H9 (cell line): Measurements from ENCODE around the gene FKBP11. TPM values are rescaled to one million over a fixed set of nuclear protein-coding genes. Genes with fewer than 3 reads are reported as not detected.
A peak's percentile ranks its signal among the peaks of the same experiment; 100 is the strongest.

ENCODE experiments used
- DNase-seq: peaks from one replicate; pipeline ENCODE4 v3.0.0-alpha.2; 2017
- H2AFZ ChIP-seq: one replicate; pipeline ENCODE4 v1.6.1; 2013; ENCODE audit warnings: mild to moderate bottlenecking, low read length, control low read depth, moderate library complexity
- H2AK5ac ChIP-seq: 2 replicates; pipeline ENCODE4 v1.6.1; 2013; ENCODE audit warnings: low read length, control low read depth, mixed read lengths; ENCODE audit not compliant: insufficient read length
- H2BK120ac ChIP-seq: one replicate; pipeline ENCODE4 v1.6.1; 2013; ENCODE audit warnings: low read depth, mild to moderate bottlenecking, low read length, control low read depth, inconsistent platforms; ENCODE audit not compliant: poor library complexity, severe bottlenecking
- H2BK12ac ChIP-seq: 2 replicates; pipeline ENCODE4 v1.6.1; 2013; ENCODE audit warnings: low read length, control low read depth, mixed read lengths, low read depth; ENCODE audit not compliant: insufficient read length
- H2BK15ac ChIP-seq: 2 replicates; pipeline ENCODE4 v1.6.1; 2013; ENCODE audit warnings: low read depth, low read length, control low read depth
- H2BK20ac ChIP-seq: one replicate; pipeline ENCODE4 v1.6.1; 2013; ENCODE audit warnings: low read depth, mild to moderate bottlenecking, low read length, control low read depth, inconsistent platforms; ENCODE audit not compliant: poor library complexity, severe bottlenecking
- H2BK5ac ChIP-seq: 2 replicates; pipeline ENCODE4 v1.6.1; 2013; ENCODE audit warnings: low read length, control low read depth, mixed read lengths; ENCODE audit not compliant: insufficient read length
- H3K14ac ChIP-seq: 2 replicates; pipeline ENCODE4 v1.6.1; 2013; ENCODE audit warnings: low read length, control low read depth; ENCODE audit not compliant: insufficient read depth
- H3K18ac ChIP-seq: 2 replicates; pipeline ENCODE4 v1.6.1; 2013; ENCODE audit warnings: low read depth, mild to moderate bottlenecking, mixed read lengths, low read length, control low read depth; ENCODE audit not compliant: insufficient read length
- H3K23ac ChIP-seq: 2 replicates; pipeline ENCODE4 v1.6.1; 2013; ENCODE audit warnings: low read length, control low read depth, mixed read lengths, low read depth; ENCODE audit not compliant: insufficient read length
- H3K23me2 ChIP-seq: 2 replicates; pipeline ENCODE4 v1.6.1; 2013; ENCODE audit warnings: low read depth, mild to moderate bottlenecking, mixed read lengths, low read length, control low read depth; ENCODE audit not compliant: insufficient read length, poor library complexity, severe bottlenecking
- H3K27ac ChIP-seq: 2 replicates; pipeline ENCODE4 v1.5.1; 2013; ENCODE audit warnings: low read length, control low read depth, mixed read lengths, low read depth; ENCODE audit not compliant: insufficient read length
- H3K27me3 ChIP-seq: 2 replicates; pipeline ENCODE4 v1.6.1; 2013; ENCODE audit warnings: low read length, control low read depth, inconsistent platforms; ENCODE audit not compliant: insufficient read depth
- H3K4ac ChIP-seq: 2 replicates; pipeline ENCODE4 v1.6.1; 2013; ENCODE audit warnings: low read depth, mild to moderate bottlenecking, control low read depth, inconsistent platforms, low read length, moderate library complexity
- H3K4me1 ChIP-seq: 2 replicates; pipeline ENCODE4 v1.6.1; 2013; ENCODE audit warnings: low read length, control low read depth, inconsistent platforms; ENCODE audit not compliant: insufficient read depth
- H3K4me2 ChIP-seq: 2 replicates; pipeline ENCODE4 v1.6.1; 2013; ENCODE audit warnings: low read length, control low read depth, mixed read lengths; ENCODE audit not compliant: insufficient read length, insufficient read depth
- H3K56ac ChIP-seq: 2 replicates; pipeline ENCODE4 v1.6.1; 2013; ENCODE audit warnings: low read depth, mild to moderate bottlenecking, mixed read lengths, low read length, control low read depth; ENCODE audit not compliant: insufficient read length
- H3K79me1 ChIP-seq: 2 replicates; pipeline ENCODE4 v1.6.1; 2013; ENCODE audit warnings: low read depth, mild to moderate bottlenecking, moderate library complexity, low read length, control low read depth, inconsistent platforms; ENCODE audit not compliant: insufficient read depth, poor library complexity, severe bottlenecking
- H3K79me2 ChIP-seq: 2 replicates; pipeline ENCODE4 v1.6.1; 2013; ENCODE audit warnings: low read length, control low read depth, inconsistent platforms; ENCODE audit not compliant: insufficient read depth
- H3K9ac ChIP-seq: 2 replicates; pipeline ENCODE4 v1.6.1; 2013; ENCODE audit warnings: low read length, control low read depth, mixed read lengths; ENCODE audit not compliant: insufficient read length; ENCODE audit errors: extremely low read depth
- H3K9me3 ChIP-seq: one replicate; pipeline ENCODE4 v1.6.1; 2013; ENCODE audit warnings: low read depth, low read length, inconsistent platforms; ENCODE audit not compliant: control insufficient read depth
- H3T11ph ChIP-seq: one replicate; pipeline ENCODE4 v1.6.1; 2013; ENCODE audit warnings: mild to moderate bottlenecking, low read length, control low read depth, inconsistent platforms
- H4K20me1 ChIP-seq: one replicate; pipeline ENCODE4 v1.6.1; 2013; ENCODE audit not compliant: control insufficient read depth, insufficient read length, insufficient read depth
- H4K5ac ChIP-seq: 2 replicates; pipeline ENCODE4 v1.6.1; 2013; ENCODE audit warnings: low read depth, mild to moderate bottlenecking, mixed read lengths, low read length, control low read depth; ENCODE audit not compliant: insufficient read length
- H4K8ac ChIP-seq: replicated peaks from 2 replicates; pipeline ENCODE4 v1.6.1; 2013; ENCODE audit warnings: low read length, control low read depth, mixed read lengths, low read depth; ENCODE audit not compliant: insufficient read length
- H4K91ac ChIP-seq: 2 replicates; pipeline ENCODE4 v1.6.1; 2013; ENCODE audit warnings: low read depth, mild to moderate bottlenecking, moderate library complexity, mixed read lengths, low read length, control low read depth; ENCODE audit not compliant: insufficient read length
- H3K27ac Mint-ChIP-seq, 3 experiments: 2 replicates in 2 of 3; 3 replicates in 1 of 3; pipeline ENCODE4 v1.8.0; 2020 to 2021; ENCODE audit warnings: mixed read lengths in 3 of 3, mild to moderate bottlenecking in 1 of 3, moderate library complexity in 1 of 3
- H3K27me3 Mint-ChIP-seq: 2 replicates; pipeline ENCODE4 v1.8.0; 2021; ENCODE audit warnings: low read depth, mild to moderate bottlenecking, moderate library complexity, mixed read lengths
- H3K36me3 Mint-ChIP-seq, 3 experiments: 2 replicates in 2 of 3; 3 replicates in 1 of 3; pipeline ENCODE4 v1.8.0; 2020 to 2021; ENCODE audit warnings: low read depth in 3 of 3, mixed read lengths in 3 of 3; ENCODE audit not compliant: insufficient read depth in 1 of 3
- H3K4me1 Mint-ChIP-seq, 2 experiments: 2 replicates each; pipeline ENCODE4 v1.8.0; 2020; ENCODE audit warnings: mixed read lengths in 2 of 2
- H3K4me3 Mint-ChIP-seq, 2 experiments: 2 replicates in 1 of 2; 3 replicates in 1 of 2; pipeline ENCODE4 v1.8.0; 2020 to 2021; ENCODE audit warnings: mild to moderate bottlenecking in 2 of 2, mixed read lengths in 2 of 2, moderate library complexity in 1 of 2
- H3K9me3 Mint-ChIP-seq, 2 experiments: 2 replicates in 1 of 2; 3 replicates in 1 of 2; pipeline ENCODE4 v1.8.0; 2020; ENCODE audit warnings: mild to moderate bottlenecking in 2 of 2, mixed read lengths in 2 of 2, moderate library complexity in 1 of 2
- CTCF ChIP-seq: fragments of 200-600 bp; sonication (generic); conservative IDR thresholded peaks from 3 replicates; pipeline ENCODE4 v1.8.0; 2021; ENCODE audit warnings: antibody characterized with exemption, mild to moderate bottlenecking
- WGBS: extraction: QIAGEN DNeasy Blood & Tissue Kit; methylation state at CpG from one replicate; pipeline ENCODE4 v1.1.7; 2013; ENCODE audit warnings: missing lambda C conversion rate, low lambda C conversion rate, mixed read lengths; ENCODE audit not compliant: insufficient read length; ENCODE audit errors: extremely low coverage; 5-methylcytosine and 5-hydroxymethylcytosine counted together
- total RNA-seq: library from RNA; stranded (reverse); gene quantifications from 2 replicates; pipeline ENCODE4 v1.2.1, GENCODE V29; 2021

FKBP11 gene
- total RNA-seq, 1 experiment from 2014 or later = 40.8 TPM

DNA sequence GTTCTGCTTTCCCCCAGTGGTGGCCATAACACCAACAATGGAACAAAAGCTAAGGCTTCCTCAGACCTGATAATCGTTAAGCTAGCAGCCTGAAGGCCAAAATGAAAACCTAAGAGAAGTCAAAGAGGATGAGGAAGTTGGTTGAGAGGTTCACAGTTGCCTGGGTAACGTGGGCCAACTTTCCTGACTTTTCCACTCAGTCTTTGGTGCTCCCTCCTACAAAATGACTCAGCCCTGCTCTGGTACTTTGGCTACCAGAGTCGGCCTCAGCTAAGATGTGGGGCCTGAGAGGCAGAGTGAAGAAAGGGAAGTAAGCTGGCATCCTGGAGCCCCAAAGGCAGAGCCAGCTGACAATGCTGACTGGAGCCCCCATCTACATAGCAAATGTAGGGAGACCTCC lies 14.9 kb upstream of the FKBP11 start:
- WGBS = no CpG with 5 or more reads among the region's 3 CpGs
- Histone ChIP-seq H2BK20ac (no peak overlapping the region), H3K4ac (no peak overlapping the region), H2BK5ac (no peak overlapping the region), H4K8ac (no peak overlapping the region), H3K14ac (no peak overlapping the region), H3K4me2 (no peak overlapping the region), H3K56ac (no peak overlapping the region), H3K4me1 (no peaks in the 10 kb centered on the region), H3K18ac (no peak overlapping the region), H3K9me3 (no peaks in the 10 kb centered on the region), H2BK15ac (no peak overlapping the region), H2AFZ (no peak overlapping the region), H2BK120ac (no peak overlapping the region), H3K23me2 (no peaks in the 10 kb centered on the region), H3K9ac (no peak overlapping the region), H3K27ac (no peak overlapping the region), H3K27me3 (no peaks in the 10 kb centered on the region), H4K91ac (no peak overlapping the region), H3T11ph (no peak overlapping the region), H2BK12ac (no peak overlapping the region), H3K79me2 (peaks cover 13% of the 10 kb centered on the region; the same call in 1 of the 2 replicates), H4K20me1 (no peaks in the 10 kb centered on the region), H3K23ac (no peak overlapping the region), H4K5ac (no peak overlapping the region), H3K79me1 (peaks cover 15% of the 10 kb centered on the region), H2AK5ac (no peak overlapping the region)
- Mint-ChIP-seq H3K9me3 (no peaks in the 10 kb centered on the region), H3K27ac (0 out of 7 replicates have a peak overlapping the region, but pooled peaks of 1 of the 3 experiments have one; percentile 19), H3K4me3 (no peak overlapping the region; a peak in 1 of 5 replicates), H3K27me3 (no peaks in the 10 kb centered on the region), H3K36me3 (peaks cover 18 to 68% (median 57%) of the 10 kb centered on the region in 3 experiments), H3K4me1 (peaks cover 0 to 2% of the 10 kb centered on the region in 2 experiments; a peak in 2 of 4 replicates)
- DNase-seq = no peak
- no peak for TF ChIP-seq CTCF
